ENCODE measurements around the gene GRIN2C.

DNA sequence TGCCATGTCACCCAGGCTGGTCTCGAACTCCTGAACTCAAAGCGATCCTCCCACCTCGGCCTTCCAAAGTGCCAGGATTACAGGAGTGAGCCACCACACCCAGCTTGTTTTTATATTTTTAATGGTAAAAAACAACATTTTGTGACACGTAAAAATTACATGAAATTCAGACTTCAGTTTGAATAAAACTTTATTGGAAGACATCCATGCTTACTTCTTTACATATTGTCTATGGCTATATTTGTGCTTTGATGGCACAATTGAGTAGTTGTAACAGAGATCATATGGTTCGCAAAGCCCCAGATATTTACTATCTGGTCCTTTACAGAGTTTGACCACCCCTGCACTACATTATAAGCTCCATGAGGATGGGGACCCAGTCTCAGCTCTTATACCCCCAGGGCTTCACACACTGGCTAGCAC, 14.9 kb upstream of the GRIN2C start:
- TF ChIP-seq CTCF (IDR thresholded peaks at IDR 0.05; ENCODE audit: insufficient read depth, low read length, poor library complexity, severe bottlenecking) (no peak), EZH2phosphoT487 (conservative IDR thresholded peaks at IDR 0.05; ENCODE audit: low read length) (no peak)

Measured in SU-DHL-6 (cell line).